Vagina (tissue), 2 donors: ENCODE results near the gene SRRM3.

Experiments used
- POLR2AphosphoS5 ChIP-seq, 2 donors: sonication (generic); formaldehyde crosslinking; IDR thresholded peaks; one replicate each; pipeline ENCODE4 v1.9.0; 2017; ENCODE audit warnings: antibody characterized with exemption in 2 of 2, mild to moderate bottlenecking in 2 of 2, low read depth in 1 of 2; ENCODE audit not compliant: insufficient read depth in 1 of 2
- TF ChIP-seq, protein P1 (sequence below), 3 experiments: fragments of 450-650 bp in 2 of 3; fragments of 200-600 bp in 1 of 3; sonication (generic) in 1 of 3; IDR thresholded peaks; one replicate each; pipeline ENCODE4 v1.5.1; 2017 to 2019; ENCODE audit warnings: antibody characterized with exemption in 3 of 3, mild to moderate bottlenecking in 2 of 3, moderate library complexity in 2 of 3

DNA sequence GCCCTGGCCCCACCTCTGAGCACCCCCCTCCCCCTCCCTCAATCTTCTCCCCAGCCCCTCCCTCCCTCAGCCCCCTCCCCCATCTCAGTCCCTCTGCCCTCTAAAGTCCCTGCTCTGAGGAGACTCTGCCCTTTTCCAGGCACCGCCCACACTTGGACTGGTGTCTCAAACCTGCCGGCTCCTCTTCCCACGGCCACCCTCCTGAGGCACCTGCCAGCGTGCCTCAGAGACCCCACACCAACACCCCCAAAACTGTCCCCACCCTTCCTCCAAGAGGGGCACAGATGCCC is 66.1 kb downstream of the SRRM3 start:
- TF ChIP-seq, protein P1, sequence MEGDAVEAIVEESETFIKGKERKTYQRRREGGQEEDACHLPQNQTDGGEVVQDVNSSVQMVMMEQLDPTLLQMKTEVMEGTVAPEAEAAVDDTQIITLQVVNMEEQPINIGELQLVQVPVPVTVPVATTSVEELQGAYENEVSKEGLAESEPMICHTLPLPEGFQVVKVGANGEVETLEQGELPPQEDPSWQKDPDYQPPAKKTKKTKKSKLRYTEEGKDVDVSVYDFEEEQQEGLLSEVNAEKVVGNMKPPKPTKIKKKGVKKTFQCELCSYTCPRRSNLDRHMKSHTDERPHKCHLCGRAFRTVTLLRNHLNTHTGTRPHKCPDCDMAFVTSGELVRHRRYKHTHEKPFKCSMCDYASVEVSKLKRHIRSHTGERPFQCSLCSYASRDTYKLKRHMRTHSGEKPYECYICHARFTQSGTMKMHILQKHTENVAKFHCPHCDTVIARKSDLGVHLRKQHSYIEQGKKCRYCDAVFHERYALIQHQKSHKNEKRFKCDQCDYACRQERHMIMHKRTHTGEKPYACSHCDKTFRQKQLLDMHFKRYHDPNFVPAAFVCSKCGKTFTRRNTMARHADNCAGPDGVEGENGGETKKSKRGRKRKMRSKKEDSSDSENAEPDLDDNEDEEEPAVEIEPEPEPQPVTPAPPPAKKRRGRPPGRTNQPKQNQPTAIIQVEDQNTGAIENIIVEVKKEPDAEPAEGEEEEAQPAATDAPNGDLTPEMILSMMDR (IDR thresholded peaks at IDR 0.05), result no peak
- TF ChIP-seq POLR2AphosphoS5 (IDR thresholded peaks at IDR 0.05; ENCODE audit: insufficient read depth in 1 of 2, low read depth in 1 of 2), result no peak
